Measurements from ENCODE around the gene CDH4.

CDH4 gene

GRCh38 chr20:61596687-61597330 is 344.7 kb downstream of the CDH4 start:
- DNase-seq: no peak

GRCh38 chr20:61597996-61598395 is 345.9 kb downstream of the CDH4 start:
- no peak for DNase-seq

GRCh38 chr20:61598586-61598985 is 346.5 kb downstream of the CDH4 start:
- DNase-seq: no peak

GRCh38 chr20:61599061-61599531 is 347.0 kb downstream of the CDH4 start:
- DNase-seq: no peak

- DNase-seq: no peak
These were observed 347.5 kb downstream of the CDH4 start for GRCh38 chr20:61599541-61599992.

GRCh38 chr20:61600016-61600415 is 348.0 kb downstream of the CDH4 start:
- DNase-seq: no peak

GRCh38 chr20:61601361-61601760 is 349.3 kb downstream of the CDH4 start:
- no peak for DNase-seq

- no peak for DNase-seq
These were observed 349.8 kb downstream of the CDH4 start for GRCh38 chr20:61601853-61602252.

- DNase-seq: no peak
These were observed 351.7 kb downstream of the CDH4 start for GRCh38 chr20:61603715-61604114.

- DNase-seq: no peak
These were observed 352.5 kb downstream of the CDH4 start for GRCh38 chr20:61604549-61604948.

- DNase-seq: no peak
These were observed 353.2 kb downstream of the CDH4 start for GRCh38 chr20:61605283-61605682.

- no peak for DNase-seq
These were observed 353.9 kb downstream of the CDH4 start for GRCh38 chr20:61605862-61606557.

- DNase-seq: no peak
These were observed 356.4 kb downstream of the CDH4 start for GRCh38 chr20:61608275-61609085.

- DNase-seq: no peak
These were observed 357.4 kb downstream of the CDH4 start for GRCh38 chr20:61609461-61609860.

GRCh38 chr20:61611401-61612180 is 359.5 kb downstream of the CDH4 start:
- no peak for DNase-seq

- no peak for DNase-seq
These were observed 362.1 kb downstream of the CDH4 start for GRCh38 chr20:61613917-61614705.

- DNase-seq: no peak
These were observed 362.6 kb downstream of the CDH4 start for GRCh38 chr20:61614706-61615100.

GRCh38 chr20:61615806-61616205 is 363.7 kb downstream of the CDH4 start:
- DNase-seq: no peak

- no peak for DNase-seq
These were observed 367.7 kb downstream of the CDH4 start for GRCh38 chr20:61619751-61620150.

GRCh38 chr20:61620174-61620573 is 368.1 kb downstream of the CDH4 start:
- no peak for DNase-seq

- DNase-seq: no peak
These were observed 369.1 kb downstream of the CDH4 start for GRCh38 chr20:61621035-61621730.

All from activated CD8-positive, alpha-beta memory T cell treated with anti-CD3 and anti-CD28 coated beads for 24 hours (primary cell).